Neural progenitor cell (in vitro differentiated cells): ENCODE results near the gene DHFR2. TPM values are rescaled to one million over a fixed set of nuclear protein-coding genes. Genes with fewer than 3 reads are reported as not detected.

Experiments used
- DNase-seq: peaks from one replicate; pipeline ENCODE4 v3.0.0-alpha.2; 2016; ENCODE audit warnings: low spot score
- H2AFZ ChIP-seq: fragments of 200-600 bp; sonication (generic); replicated peaks from 2 replicates; pipeline ENCODE4 v1.6.1; 2016; ENCODE audit warnings: antibody characterized with exemption
- H3F3A ChIP-seq: fragments of 200-600 bp; sonication (generic); 2 replicates; pipeline ENCODE4 v1.6.1; 2016; ENCODE audit warnings: antibody characterized with exemption, low read depth
- H3K27ac ChIP-seq: fragments of 200-600 bp; sonication (generic); 2 replicates; pipeline ENCODE4 v1.5.1; 2016; ENCODE audit warnings: mild to moderate bottlenecking
- H3K27me3 ChIP-seq: fragments of 200-600 bp; sonication (generic); 2 replicates; pipeline ENCODE4 v1.6.1; 2016; ENCODE audit warnings: mild to moderate bottlenecking, moderate library complexity
- H3K36me3 ChIP-seq: fragments of 200-600 bp; sonication (generic); 2 replicates; pipeline ENCODE4 v1.5.1; 2016
- H3K4me1 ChIP-seq: fragments of 200-600 bp; sonication (generic); 2 replicates; pipeline ENCODE4 v1.6.1; 2016; ENCODE audit warnings: mixed run types
- H3K4me2 ChIP-seq: fragments of 200-600 bp; sonication (generic); 2 replicates; pipeline ENCODE4 v1.6.1; 2016
- H3K4me3 ChIP-seq: fragments of 200-600 bp; sonication (generic); 2 replicates; pipeline ENCODE4 v1.5.1; 2016
- H3K79me2 ChIP-seq: fragments of 200-600 bp; sonication (generic); 2 replicates; pipeline ENCODE4 v1.6.1; 2016; ENCODE audit warnings: low read depth
- H3K9ac ChIP-seq: fragments of 200-600 bp; sonication (generic); 2 replicates; pipeline ENCODE4 v1.6.1; 2016
- H3K9me3 ChIP-seq: fragments of 200-600 bp; sonication (generic); 2 replicates; pipeline ENCODE4 v1.5.1; 2016; ENCODE audit warnings: low read depth
- H4K20me1 ChIP-seq: fragments of 200-600 bp; sonication (generic); 2 replicates; pipeline ENCODE4 v1.6.1; 2016; ENCODE audit warnings: low read depth
- H3K27ac Mint-ChIP-seq: 3 replicates; pipeline ENCODE4 v1.8.0; 2021; ENCODE audit warnings: mixed read lengths
- H3K27me3 Mint-ChIP-seq: 2 replicates; pipeline ENCODE4 v1.8.0; 2022; ENCODE audit warnings: low read depth, mild to moderate bottlenecking, inconsistent platforms, moderate library complexity, mixed read lengths; ENCODE audit not compliant: insufficient read depth
- H3K36me3 Mint-ChIP-seq: 3 replicates; pipeline ENCODE4 v1.8.0; 2021; ENCODE audit warnings: mixed read lengths
- H3K4me1 Mint-ChIP-seq: 3 replicates; pipeline ENCODE4 v1.8.0; 2021; ENCODE audit warnings: mixed read lengths
- H3K4me3 Mint-ChIP-seq: 3 replicates; pipeline ENCODE4 v1.8.0; 2021; ENCODE audit warnings: mild to moderate bottlenecking, moderate library complexity, mixed read lengths
- H3K9me3 Mint-ChIP-seq: 3 replicates; pipeline ENCODE4 v1.8.0; 2020; ENCODE audit warnings: mixed read lengths
- EZH2 ChIP-seq: fragments of 200-600 bp; sonication (generic); IDR thresholded peaks from 2 replicates; pipeline ENCODE4 v1.6.1; 2017; ENCODE audit warnings: antibody characterized with exemption, mild to moderate bottlenecking, moderate library complexity
- EZH2phosphoT487 ChIP-seq: fragments of 200-600 bp; sonication (generic); IDR thresholded peaks from 2 replicates; pipeline ENCODE4 v1.6.1; 2017; ENCODE audit warnings: antibody characterized with exemption
- total RNA-seq: library from RNA; depleted of rRNA; stranded (reverse); fragments of >200 nt; gene quantifications from 2 replicates; pipeline ENCODE4 v1.2.3, GENCODE V29; 2015; ENCODE audit warnings: low replicate concordance
- TF ChIP-seq, protein P1 (sequence below): fragments of 200-600 bp; sonication (generic); IDR thresholded peaks from 2 replicates; pipeline ENCODE4 v1.5.1; 2017; ENCODE audit warnings: antibody characterized with exemption, mild to moderate bottlenecking

The DHFR2 gene
- total RNA-seq, 1 donor from 2014 or later: 8.8 TPM

DNA sequence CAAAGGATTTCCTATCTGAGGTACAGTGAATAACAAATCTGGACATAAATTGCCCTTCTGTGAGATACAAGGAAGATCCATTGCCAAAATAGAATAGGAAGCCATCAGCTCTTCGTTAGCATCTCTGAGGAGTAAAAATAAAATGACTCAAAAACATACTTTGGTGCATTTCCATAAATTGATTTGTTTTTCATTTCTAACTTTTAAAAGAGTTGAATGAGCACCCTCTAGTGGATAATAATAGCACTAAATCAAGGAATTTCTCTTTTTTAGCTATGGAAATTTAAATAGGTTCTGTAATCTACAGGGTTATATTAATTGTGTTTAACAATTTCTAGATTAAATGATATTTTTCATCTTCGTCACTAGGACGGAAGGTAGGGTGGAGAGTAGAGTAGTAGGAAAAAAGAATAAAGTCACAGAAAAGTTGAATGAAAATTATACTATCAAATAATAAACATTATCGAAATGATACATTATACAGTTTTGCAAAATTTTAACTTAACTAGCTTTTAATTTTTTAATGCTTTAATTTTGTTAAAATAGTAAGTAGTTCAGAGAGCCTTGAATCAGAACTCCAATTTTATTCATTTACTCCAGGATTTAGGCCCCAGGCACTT, 6.6 kb upstream of the DHFR2 start:
- H3K4me1 ChIP-seq: no peaks in the 10 kb centered on the region
- H3K4me2 ChIP-seq: no peak overlapping the region
- Mint-ChIP-seq H3K27ac (no peak overlapping the region), H3K4me1 (peaks cover 16% of the 10 kb centered on the region), H3K9me3 (peaks cover 10% of the 10 kb centered on the region), H3K27me3 (no peaks in the 10 kb centered on the region), H3K36me3 (peaks cover 25% of the 10 kb centered on the region), H3K4me3 (no peak overlapping the region)
- no peak overlapping the region for H2AFZ ChIP-seq
- H3F3A ChIP-seq: no peaks in the 10 kb centered on the region
- no peaks in the 10 kb centered on the region for H3K9me3 ChIP-seq
- no peak for DNase-seq
- no peaks in the 10 kb centered on the region for H3K27me3 ChIP-seq
- no peaks in the 10 kb centered on the region for H4K20me1 ChIP-seq
- no peak overlapping the region for H3K9ac ChIP-seq
- H3K79me2 ChIP-seq: peaks cover 5% of the 10 kb centered on the region
- no peak overlapping the region for H3K4me3 ChIP-seq
- H3K27ac ChIP-seq: no peak overlapping the region
- H3K36me3 ChIP-seq: no peaks in the 10 kb centered on the region
- TF ChIP-seq, protein P1, sequence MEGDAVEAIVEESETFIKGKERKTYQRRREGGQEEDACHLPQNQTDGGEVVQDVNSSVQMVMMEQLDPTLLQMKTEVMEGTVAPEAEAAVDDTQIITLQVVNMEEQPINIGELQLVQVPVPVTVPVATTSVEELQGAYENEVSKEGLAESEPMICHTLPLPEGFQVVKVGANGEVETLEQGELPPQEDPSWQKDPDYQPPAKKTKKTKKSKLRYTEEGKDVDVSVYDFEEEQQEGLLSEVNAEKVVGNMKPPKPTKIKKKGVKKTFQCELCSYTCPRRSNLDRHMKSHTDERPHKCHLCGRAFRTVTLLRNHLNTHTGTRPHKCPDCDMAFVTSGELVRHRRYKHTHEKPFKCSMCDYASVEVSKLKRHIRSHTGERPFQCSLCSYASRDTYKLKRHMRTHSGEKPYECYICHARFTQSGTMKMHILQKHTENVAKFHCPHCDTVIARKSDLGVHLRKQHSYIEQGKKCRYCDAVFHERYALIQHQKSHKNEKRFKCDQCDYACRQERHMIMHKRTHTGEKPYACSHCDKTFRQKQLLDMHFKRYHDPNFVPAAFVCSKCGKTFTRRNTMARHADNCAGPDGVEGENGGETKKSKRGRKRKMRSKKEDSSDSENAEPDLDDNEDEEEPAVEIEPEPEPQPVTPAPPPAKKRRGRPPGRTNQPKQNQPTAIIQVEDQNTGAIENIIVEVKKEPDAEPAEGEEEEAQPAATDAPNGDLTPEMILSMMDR: peak; percentile 73
- no peak for TF ChIP-seq EZH2phosphoT487

DNA sequence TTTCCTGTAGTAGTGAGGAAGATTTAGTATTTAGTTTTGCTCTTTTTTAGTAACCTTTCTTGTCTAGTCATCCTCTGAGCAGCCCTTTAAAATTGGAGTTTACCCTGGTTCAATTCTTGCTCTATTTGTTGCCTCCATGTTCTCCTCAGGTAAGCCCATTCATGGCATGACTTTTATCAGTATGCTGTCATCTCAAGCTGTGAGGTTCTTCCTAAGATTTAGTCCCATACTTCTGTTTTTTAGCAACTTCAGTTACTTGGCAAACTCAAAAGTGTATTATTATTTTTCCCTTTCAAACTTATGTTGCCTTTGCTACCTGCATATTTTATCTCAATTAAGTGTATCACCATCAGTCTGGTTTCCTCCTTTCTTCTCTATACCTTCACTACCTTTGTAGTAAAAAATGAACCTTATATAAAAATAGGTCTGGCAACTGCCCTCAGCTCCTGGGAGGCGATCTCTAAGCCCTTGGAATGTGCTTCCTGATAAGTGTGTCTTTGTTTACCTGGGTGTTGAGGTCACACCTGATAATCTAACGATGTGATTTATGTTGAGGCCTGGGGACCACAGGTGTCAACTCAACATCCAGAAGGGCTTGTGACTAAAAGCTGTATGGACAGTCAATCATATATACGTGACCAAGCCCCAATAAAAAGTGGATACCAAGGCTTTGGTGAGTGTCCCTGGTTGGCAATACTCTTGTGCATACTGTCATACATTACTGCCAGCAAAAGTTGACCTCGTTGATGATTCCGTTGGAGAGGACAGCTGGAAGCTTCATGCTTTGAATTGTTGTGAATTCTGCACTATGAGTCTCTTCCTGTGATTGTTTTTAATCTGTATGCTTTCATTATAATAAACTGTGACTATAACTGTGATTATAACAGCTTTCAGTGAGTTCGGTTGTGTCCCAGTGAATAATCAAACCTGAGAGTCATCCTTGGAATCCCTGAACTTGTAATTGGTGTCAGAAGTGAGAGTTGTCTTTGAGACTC, 4.1 kb upstream of the DHFR2 start:
- Histone ChIP-seq H2AFZ (no peak overlapping the region), H3K4me3 (no peak overlapping the region), H3F3A (peaks cover 9% of the 10 kb centered on the region), H3K9me3 (no peaks in the 10 kb centered on the region), H3K79me2 (peaks cover 20% of the 10 kb centered on the region), H3K9ac (no peak overlapping the region), H3K27me3 (no peaks in the 10 kb centered on the region), H3K36me3 (no peaks in the 10 kb centered on the region), H3K4me2 (no peak overlapping the region), H4K20me1 (no peaks in the 10 kb centered on the region), H3K4me1 (peaks cover 9% of the 10 kb centered on the region), H3K27ac (no peak overlapping the region)
- Mint-ChIP-seq H3K9me3 (no peaks in the 10 kb centered on the region), H3K36me3 (peaks cover 10% of the 10 kb centered on the region), H3K27ac (no peak overlapping the region), H3K4me3 (no peak overlapping the region), H3K27me3 (peaks cover 4% of the 10 kb centered on the region), H3K4me1 (peaks cover 29% of the 10 kb centered on the region)
- no peak for DNase-seq
- TF ChIP-seq EZH2 (no peak), EZH2phosphoT487 (no peak)
- TF ChIP-seq, protein P1: no peak

DNA sequence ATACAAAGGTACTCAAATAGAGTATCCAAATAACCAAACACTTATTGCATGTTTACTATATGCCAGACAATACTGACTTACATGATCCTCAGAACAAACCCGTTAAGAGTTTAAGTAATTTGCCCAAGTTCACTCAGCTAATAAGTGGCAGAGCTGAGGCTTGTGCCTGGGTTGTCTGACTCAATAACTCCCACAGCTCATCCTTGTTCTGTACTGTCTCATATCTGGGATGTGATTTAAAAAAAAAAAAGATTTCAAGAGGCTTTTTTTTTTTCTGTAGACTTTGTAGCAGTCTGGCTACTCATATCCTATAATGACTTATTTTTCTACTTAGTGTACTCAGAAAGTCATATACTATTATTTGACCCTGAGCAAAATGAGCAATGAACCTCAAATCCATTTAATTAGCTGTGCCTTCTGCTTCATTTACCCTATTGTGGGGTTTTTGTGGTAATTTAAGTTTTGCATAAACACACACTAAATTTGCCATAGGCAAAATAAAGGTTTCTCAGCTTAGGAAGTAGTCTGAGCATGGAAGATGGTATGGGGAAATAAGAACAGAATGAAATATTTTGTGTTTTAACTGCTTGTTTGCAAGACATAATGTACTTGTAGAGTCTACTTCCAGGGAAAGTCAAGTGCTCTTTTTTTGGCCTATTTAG, 3.2 kb upstream of the DHFR2 start:
- no peak overlapping the region for H3K4me2 ChIP-seq
- Mint-ChIP-seq H3K27me3 (peaks cover 4% of the 10 kb centered on the region), H3K4me1 (peaks cover 29% of the 10 kb centered on the region), H3K27ac (no peak overlapping the region), H3K4me3 (no peak overlapping the region), H3K9me3 (no peaks in the 10 kb centered on the region), H3K36me3 (peaks cover 10% of the 10 kb centered on the region)
- no peaks in the 10 kb centered on the region for H3K9me3 ChIP-seq
- peaks cover 27% of the 10 kb centered on the region for H3K79me2 ChIP-seq
- peaks cover 14% of the 10 kb centered on the region for H3K4me1 ChIP-seq
- H3K27ac ChIP-seq: no peak overlapping the region
- H3K4me3 ChIP-seq: no peak overlapping the region
- TF ChIP-seq, protein P1: no peak
- no peak for TF ChIP-seq EZH2phosphoT487
- no peak for TF ChIP-seq EZH2
- no peaks in the 10 kb centered on the region for H4K20me1 ChIP-seq
- H3F3A ChIP-seq: peaks cover 13% of the 10 kb centered on the region
- DNase-seq: no peak
- no peak overlapping the region for H2AFZ ChIP-seq
- H3K27me3 ChIP-seq: no peaks in the 10 kb centered on the region
- H3K9ac ChIP-seq: no peak overlapping the region
- no peaks in the 10 kb centered on the region for H3K36me3 ChIP-seq
